ENCODE data around the gene LPIN1.
"Not testable (repeated sequence)": the region's sequence is repeated elsewhere in the genome, so short reads cannot be mapped to it uniquely, and the experiment has no call there.

The LPIN1 gene

DNA sequence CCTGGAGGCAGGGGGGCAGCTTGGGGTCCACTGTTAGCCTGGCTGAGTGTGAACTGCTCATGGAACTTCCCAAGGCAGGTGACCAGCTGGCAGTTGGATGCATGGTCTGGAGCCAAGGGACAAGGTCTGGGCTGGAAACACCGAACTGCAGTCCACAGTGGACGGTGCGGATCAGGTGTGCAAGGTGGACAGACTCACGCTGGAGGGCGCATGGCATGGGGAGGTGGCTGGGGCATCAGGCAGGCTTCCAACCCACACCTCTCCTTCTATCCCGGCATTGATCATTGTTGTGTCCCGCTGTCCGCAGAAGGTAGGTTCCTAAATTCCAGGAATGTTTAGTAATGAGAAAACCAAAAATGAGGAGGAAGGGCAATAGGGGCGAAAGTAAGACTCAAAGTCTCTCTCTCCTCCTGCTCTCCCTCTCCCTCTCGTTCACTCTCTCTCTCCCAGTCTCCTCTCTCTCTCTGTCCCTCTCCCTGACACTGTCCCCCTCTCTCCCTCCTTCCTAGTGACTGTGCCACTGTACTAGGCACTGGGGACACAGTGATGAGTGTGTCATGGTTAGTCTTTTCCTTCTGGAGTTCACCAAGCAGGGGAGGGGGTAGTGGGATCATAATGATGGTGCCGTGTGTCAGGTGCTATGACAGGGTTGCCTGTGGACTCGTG is 30.3 kb upstream of the LPIN1 start:
- DNase-seq (ENCODE audit: low read depth in 2 of 2) = no peak

DNA sequence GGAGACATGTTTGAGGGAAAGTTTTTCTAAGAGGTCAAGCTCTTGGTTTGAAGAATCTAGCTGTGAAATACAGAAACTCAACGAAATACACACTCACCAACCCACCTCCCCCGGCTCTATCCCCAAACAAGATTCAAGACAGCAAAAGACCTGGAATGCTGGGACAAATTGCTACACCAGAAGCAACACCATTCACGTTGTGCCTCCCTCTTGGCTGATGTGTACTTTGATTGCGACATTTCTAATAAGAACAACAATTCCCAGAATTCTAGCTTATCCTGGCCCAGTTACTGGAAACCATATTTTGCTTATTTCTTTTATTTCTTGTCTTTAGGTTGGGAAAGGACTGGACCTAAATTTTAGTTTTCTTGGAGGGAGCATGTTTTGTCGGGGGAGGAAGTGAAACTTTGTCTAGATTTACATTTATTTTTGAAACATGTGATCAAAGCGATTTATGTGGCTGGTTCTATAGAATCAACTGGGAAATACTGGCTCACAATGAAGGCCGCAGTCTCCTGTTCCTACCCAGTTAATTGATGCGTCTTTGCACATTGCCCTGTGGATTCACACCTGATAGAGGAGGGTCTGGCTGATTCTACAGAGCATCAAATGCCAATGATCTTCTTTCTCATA is 29.6 kb upstream of the LPIN1 start:
- DNase-seq (ENCODE audit: low read depth in 2 of 2) = no peak

DNA sequence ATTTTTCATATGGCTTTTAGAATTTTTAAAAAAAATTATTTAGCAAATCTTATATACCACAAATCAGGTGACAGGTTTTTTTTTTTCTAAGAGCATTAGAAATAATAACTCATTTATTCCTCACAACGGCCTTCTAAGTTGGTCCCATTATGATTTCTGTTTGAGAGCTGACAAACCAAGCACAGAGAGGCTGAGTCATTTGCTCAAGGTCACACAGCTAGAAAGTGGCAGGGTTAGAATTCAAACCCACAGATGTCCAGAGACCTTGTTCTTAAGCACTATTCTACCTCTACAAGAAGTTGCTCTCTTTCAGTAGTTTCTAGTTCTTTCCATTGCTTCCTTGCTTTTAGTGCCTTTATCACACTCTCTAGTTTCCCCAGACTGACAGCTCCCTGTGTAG is 28.8 kb upstream of the LPIN1 start:
- DNase-seq (ENCODE audit: low read depth in 2 of 2) = no peak

DNA sequence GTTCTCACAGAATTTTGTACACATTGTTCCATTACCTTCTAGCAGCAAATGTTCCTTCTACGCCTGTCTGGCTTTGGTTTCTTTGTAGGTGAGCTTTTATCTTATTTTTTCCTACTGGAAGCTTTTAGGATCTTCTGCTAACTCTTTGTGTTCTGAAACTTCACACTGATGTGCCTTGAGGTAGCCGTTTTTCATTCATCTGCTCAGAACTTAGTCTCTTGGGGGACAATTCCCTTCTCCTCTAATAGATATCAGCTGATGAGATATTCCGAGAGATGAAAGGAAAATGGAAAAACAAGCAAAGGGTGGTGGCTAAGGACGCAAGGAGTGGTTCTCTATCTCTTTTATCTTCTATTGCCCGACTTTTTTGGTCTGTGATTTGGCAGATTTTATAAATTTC is 27.8 kb upstream of the LPIN1 start:
- no peak for DNase-seq (ENCODE audit: low read depth in 2 of 2)

DNA sequence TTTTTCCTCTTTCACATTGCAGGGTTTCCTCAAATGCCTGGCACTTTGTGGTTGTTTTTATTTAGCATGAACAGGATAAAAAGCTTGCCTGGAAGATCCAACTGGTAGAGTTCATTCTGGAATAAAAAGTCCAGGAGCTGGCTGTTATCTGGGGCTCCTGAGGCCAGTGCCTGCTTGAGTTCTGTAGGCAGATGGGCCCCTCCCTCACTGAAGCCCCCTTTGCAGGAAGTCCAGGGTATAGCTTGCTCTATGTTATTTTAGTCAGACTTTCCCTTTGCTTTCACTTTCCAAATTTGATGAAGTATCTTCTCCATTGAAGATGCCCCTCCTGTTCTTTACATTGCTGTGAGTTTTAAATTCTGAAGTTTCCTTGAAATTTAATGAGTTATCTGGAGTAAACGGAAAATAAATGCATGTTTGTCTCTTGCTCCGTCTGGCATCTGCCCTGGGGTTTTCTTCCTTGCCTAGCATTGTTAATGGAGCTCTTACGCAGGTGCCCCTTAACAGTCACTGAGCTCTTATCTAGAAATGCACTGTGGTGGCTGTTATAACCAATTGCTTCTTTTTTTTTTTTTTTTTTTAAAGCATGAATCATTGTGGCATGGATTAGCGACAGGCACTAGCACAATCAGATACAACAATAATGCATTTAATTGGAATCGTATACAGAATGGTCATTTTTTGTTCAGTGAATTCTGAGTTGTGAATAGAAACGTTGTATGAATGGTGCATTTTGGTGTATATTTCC is 27.0 kb upstream of the LPIN1 start:
- DNase-seq (ENCODE audit: low read depth in 2 of 2) = no peak

DNA sequence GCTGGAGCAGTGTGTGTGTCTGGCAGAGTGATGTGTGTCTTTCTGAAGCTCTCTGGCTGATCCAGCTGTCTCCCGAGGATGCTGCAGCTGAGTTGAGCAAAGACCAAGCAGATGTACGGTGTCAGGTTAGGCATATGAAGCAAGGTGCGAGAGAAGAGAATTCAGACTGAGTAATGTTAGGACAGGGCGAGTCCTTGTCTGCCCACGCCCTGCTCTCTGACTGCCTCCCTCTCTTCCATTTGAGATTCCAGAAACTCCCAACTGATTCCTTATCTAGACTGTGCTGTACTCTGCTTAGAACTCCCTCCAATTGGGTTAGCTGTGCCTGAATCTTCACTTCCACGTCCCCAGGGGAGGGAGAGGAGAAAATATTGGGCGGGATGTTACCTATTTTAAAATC is 25.7 kb upstream of the LPIN1 start:
- DNase-seq (ENCODE audit: low read depth in 2 of 2) = no peak

DNA sequence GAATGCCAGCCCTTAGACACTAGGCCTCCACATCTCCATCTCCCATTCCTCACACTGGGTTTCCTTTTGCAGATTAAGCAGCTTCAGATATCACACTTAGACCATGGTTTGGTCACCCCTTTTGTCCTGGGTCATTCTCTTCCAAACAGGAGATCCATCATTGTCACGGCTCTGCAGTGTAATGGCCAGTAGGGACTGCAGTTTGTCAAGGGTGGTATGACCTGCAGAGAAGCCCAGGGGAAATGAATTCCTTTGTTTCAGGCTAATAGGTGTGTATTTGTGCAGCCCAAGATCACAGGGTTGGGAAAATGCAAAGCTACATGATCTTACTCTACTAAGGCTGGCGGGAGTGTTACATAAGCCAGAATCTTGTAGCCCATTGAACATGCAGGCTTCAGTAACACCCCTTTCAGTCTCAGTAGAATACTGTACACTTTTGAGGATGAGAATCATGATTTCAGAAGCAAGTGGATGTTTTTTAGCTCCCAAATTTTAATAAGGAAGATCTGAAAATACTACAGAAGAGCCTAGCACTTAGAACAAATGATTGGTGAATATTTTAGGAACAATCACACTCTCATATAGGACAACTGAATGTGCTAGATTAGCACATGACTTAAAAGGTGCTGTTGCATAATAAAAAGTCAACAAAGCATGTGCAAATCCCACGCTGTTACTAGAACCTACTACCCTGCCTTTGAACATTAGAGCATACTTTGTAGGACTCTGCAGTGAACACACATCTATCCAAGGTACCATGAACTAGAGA is 24.0 kb upstream of the LPIN1 start:
- no peak for DNase-seq (ENCODE audit: low read depth in 2 of 2)

DNA sequence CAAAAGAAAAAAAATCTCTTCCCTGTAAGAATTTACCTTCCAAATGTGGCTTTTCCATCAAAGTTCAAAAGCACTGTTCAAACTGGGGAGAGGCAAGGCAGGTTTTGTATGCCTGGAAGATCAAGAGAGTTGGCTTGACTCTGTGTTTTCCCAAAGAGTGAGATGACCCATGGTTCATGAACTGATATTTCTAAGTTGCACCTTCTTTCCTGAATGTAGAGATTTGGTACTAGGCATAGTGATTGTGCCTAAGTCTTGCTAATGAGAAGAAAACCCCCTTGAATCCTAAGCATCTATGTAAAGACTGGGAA is 23.4 kb upstream of the LPIN1 start:
- DNase-seq (ENCODE audit: low read depth in 2 of 2) = no peak

DNA sequence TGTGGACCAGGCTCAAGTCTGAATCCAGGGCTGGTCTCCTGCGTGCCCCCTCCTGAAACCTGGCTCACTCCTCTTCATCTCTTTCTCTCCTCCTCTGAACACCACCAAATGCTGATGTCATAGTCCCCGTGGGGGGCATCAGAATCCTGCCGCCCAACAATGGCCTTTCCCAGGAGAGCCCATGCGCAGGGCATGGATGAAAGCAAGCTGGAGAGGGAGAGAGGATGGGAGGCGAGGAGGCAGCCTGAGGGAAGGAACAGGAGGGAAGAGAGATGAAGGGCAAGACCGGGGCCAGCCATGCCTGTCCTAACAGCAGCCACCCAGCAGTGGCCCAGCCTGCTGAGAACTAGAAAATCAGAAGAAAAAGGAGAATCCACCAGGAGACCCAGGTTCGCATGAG is 22.3 kb upstream of the LPIN1 start:
- no peak for DNase-seq (ENCODE audit: low read depth in 2 of 2)

DNA sequence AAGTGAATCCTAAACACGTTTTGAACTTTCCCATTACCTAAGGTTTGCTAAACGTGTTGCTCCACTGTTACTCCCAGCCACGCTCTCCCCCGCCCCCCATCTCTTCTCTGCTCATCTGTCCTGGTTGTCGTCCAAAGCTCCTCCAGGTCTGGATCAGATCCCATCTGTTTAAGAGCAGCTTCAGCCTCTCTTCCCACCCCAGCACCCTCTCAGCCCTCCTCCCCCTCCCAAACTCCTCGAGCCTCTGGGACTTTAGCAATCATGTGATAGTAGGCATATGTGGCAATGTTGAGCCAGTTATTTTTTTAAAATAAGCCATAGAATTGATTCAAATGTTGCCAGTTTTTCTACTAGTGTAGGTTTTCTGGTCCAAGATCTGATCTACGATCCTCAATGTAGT is 20.0 kb upstream of the LPIN1 start:
- no peak for DNase-seq (ENCODE audit: low read depth in 2 of 2)

DNA sequence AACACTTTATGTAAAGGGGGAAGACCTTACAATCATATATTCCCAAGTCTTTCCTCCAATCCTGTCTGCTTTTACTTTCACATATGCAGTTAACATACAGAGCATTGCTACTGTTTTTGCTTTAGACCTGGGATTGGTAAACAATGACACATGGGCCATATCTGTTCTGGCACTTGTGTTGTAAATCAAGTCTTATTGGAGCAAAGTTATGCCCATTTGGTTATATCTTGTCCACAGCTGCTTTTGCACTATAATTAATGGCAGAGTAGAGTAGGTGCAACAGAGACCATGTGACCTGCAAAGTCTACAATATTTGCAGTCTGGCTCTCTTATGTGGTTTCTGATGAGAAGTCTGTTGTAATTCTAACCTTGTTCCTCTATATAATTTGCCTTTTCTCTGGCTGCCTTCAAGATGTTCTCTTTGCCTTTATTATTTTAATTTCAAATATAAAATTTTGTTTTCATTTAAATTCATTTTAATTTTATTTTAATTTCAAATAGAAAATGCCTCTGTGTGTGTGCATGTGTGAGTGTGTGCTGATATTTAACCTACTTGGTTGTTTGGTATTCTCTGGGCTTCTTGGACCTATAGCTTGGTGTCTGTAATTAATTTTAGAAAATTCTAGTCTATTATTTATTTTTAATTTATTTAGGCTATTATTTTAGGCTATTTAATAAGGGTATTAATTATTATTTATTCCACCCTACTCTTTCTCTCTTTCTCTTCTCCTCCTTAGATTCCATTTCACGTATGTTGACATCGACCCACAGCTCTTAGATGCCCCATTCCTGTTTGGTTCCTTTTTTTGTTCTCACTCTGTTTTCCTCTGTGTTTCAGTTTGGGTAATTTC is 16.8 kb upstream of the LPIN1 start:
- no peak for DNase-seq (ENCODE audit: low read depth in 2 of 2)

DNA sequence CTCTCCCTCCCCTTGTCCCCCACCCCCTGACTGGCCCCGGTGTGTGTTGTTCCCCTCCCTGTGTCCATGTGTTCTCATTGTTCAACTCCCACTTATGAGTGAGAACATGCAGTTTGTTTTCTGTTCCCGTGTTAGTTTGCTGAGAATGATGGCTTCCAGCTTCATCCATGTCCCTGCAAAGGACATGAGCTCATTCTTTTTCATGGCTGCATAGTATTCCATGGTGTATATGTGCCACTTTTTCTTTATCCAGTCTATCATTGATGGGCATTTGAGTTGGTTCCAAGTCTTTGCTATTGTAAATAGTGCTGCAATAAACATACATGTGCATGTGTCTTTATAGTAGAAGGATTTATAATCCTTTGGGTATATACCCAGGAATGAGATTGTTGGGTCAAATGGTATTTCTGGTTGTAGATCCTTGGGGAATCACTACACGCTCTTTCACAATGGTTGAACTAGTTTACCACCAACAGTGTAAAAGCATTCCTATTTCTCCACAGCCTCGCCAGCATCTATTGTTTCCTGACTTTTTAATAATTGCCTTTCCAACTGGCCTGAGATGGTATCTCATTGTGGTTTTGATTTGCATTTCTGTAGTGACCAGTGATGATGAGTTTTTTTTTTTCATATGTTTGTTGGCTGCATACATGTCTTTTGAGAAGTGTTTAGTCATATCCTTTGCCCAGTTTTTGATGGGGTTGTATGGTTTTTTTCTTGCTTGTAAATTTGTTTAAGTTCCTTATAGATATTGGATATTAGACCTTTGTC is 15.0 kb upstream of the LPIN1 start:
- DNase-seq (ENCODE audit: low read depth in 2 of 2) = not testable (repeated sequence)

DNA sequence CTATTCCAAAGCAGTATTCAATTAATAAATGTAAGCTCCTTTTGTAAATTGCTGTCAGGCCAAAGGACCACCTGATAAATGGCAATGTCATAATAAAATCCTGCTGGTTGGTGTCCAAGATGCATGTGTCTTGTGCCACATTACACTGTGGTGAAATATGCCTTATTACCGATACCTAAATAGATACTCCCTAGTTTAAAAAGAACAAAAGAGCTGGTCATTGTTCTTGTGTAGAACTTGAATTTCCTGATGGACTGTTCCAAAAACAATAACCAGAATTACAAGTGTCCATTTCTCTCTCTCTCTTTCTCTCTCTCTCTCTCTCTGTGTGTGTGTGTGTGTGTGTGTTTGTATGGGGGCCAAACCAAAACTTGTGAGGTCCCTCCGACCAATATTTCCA is 13.8 kb upstream of the LPIN1 start:
- no peak for DNase-seq (ENCODE audit: low read depth in 2 of 2)

DNA sequence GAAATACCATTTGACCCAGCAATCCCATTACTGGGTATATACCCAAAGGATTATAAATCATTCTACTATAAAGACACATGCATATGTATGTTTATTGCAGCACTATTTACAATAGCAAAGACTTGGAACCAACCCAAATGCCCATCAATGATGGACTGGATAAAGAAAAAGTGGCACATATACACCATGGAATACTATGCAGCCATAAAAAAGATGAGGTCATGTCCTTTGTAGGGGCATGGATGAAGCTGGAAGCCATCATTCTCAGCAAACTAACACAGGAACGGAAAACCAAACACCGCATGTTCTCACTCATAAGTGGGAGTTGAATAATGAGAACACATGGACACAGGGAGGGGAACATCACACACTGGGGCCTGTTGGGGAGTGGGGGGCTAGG is 8.6 kb upstream of the LPIN1 start:
- not testable (repeated sequence) for DNase-seq (ENCODE audit: low read depth in 2 of 2)

DNA sequence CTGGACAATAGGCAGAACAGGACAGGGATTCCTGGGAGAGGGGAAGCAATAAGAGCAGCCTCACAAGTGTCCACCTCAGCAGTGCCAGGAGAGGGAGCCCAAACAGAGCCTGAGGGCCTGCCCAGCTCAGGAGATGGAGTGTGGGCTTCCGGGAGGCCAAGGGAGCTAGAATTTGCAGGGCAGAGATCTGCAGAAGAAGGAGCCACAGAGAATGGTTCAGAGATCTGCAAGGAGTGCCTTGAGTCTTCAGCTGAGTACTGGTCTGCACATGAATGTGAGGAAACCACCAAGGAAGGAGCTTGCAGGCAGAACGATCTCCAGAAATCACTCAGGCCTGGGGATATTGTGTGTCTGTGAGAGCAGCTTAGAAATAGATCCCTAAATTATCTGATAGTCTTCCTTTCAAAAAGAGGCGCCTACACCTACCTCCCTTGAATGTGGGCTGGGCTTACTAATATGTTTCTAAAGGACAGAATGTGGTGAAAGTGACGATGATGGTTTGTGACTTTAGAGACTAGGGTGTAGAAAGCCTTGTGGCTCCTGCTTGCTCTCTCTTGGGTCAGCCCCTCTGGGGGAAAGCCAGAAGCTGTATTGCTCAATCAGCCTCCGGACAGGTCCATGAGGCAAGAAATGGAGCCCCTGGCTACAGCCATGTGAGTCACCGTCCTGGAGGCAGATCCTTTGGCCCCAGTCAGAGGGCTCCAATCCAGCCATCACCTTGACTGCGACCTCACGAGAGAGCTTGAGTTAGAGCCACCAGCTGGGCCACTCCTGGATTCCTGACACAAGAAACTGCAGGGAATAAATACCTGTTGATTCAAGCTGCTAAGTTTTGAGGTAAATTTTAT is 7.6 kb upstream of the LPIN1 start:
- no peak for DNase-seq (ENCODE audit: low read depth in 2 of 2)

DNA sequence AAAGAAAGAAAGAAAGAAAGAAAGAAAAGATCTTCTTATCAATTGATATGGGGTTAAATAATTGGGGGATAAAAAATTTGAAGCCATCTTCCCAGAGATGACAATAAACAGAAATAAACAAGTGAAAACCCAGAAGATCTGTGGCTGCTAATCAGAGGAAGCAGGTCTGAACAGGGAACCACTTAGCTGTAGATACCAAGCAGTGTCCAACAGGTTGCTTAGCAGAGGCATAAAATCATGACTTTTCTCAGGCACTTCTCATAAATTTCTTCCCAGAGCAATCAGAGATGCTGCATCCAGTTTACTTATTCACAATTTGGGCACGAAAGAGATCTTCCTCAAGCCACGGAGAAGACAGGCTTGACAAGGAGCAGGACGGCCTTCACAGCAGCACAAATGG is 5.7 kb upstream of the LPIN1 start:
- no peak for DNase-seq (ENCODE audit: low read depth in 2 of 2)

DNA sequence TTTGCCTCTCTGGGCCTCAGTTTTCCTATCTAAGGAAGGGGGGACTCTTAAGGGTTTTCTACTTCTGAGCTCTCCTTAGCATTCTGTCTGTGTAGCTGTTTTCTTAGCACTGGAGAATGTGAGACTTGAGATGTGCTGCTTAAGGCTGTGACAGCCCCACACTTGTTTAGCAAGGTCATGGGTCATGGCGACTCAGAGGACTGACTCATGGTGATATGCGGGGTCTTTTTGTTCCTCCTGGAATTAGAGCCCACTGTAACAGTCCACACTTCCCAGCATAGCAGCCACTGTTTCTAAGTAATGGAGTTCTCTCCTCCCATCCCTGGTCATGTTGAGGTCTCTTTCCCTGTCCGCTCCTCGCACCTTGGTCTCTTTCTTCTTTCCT is 4.1 kb upstream of the LPIN1 start:
- no peak for DNase-seq (ENCODE audit: low read depth in 2 of 2)

DNA sequence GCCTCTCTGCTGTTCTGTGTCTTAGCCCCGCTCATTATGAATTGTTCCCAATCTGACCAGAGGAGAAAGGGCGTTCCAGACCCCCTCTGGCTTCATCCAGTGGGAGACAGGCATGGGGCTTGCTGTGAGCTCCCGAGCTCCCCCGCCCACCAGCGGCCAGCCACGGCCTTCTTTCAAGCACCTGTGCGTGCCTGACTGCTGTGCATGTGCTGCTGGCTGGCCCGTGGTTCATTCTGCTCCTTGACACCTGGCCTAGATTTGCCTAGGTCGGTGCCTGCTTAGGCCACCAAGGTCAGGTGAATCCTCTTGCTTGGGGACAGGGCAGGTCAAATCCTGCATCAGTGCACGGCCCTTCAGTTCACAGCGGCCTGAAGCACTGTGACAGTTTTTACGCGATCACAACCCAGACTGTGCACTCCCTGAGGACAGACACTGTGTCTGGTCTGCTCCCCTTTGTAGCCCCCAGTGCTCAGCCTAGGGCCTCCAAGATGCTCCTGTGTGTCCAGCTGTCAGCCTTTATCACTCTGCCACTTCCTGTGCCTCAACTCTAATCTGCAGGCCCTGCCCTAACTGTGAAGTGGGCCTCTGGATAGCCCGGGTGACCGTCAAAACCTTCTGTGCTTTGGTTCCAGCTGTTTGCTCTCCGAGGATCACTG is 3.6 kb upstream of the LPIN1 start:
- no peak for DNase-seq (ENCODE audit: low read depth in 2 of 2)

DNA sequence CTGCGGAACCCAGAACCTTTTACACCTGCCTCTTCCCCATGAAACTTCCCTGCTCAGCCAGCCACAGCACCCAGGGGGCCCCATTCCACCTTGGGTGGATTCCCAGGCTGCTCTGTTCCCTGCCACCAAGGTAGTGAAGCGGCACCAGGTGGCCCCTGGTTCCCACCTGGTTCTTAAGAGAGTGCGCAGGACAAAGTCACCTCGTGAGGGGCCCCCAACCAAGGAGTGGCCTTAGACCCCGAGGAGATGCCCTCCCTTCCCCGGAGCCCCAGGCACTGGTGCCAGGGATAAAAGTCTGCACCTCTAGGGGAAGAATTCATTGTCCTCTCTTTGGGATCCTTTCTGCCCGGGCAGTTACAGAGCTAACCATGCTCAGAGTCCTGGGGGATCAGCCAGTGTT is 3.1 kb upstream of the LPIN1 start:
- no peak for DNase-seq (ENCODE audit: low read depth in 2 of 2)
